Heart left ventricle (tissue), 16 donors: ENCODE results near the gene STEAP2. TPM values are rescaled to one million over a fixed set of nuclear protein-coding genes. Genes with fewer than 3 reads are reported as not detected.

Experiments
- ATAC-seq, 4 donors: fragments of 200-7000 bp; cut with Tn5 transposase; one replicate each; pipeline ENCODE4 v1.9.1; 2020 to 2022; ENCODE audit warnings: moderate library complexity in 4 of 4, mild to moderate bottlenecking in 3 of 4, moderate number of reproducible peaks in 1 of 4
- DNase-seq, 5 donors: peaks; one replicate each; pipeline ENCODE4 v3.0.0-alpha.2; 2020
- H3K27ac ChIP-seq, 12 donors: fragments of 200-600 bp; sonication (generic) in 4 of 12; one replicate each; pipeline versions ENCODE4 v1.5.0 to v1.8.0; 2016 to 2022; ENCODE audit warnings: mild to moderate bottlenecking in 2 of 12
- H3K27me3 ChIP-seq, 9 donors: fragments of 200-600 bp; sonication (generic) in 2 of 9; one replicate each; pipeline versions ENCODE4 v1.5.1 to v1.8.0; 2016 to 2022; ENCODE audit warnings: mild to moderate bottlenecking in 3 of 9
- H3K36me3 ChIP-seq, 9 donors: fragments of 200-600 bp; sonication (generic) in 2 of 9; one replicate each; pipeline versions ENCODE4 v1.5.0 to v1.8.0; 2018 to 2022; ENCODE audit warnings: mild to moderate bottlenecking in 2 of 9
- H3K4me1 ChIP-seq, 12 donors: fragments of 200-600 bp; sonication (generic) in 4 of 12; one replicate each; pipeline versions ENCODE4 v1.5.0 to v1.8.0; 2016 to 2022; ENCODE audit warnings: mild to moderate bottlenecking in 3 of 12
- H3K4me3 ChIP-seq, 12 donors: fragments of 200-600 bp; sonication (generic) in 4 of 12; one replicate each; pipeline versions ENCODE4 v1.5.0 to v1.8.0; 2017 to 2022; ENCODE audit warnings: mild to moderate bottlenecking in 9 of 12, moderate library complexity in 4 of 12
- H3K9me3 ChIP-seq, 12 donors: fragments of 200-600 bp; sonication (generic) in 4 of 12; one replicate each; pipeline versions ENCODE4 v1.5.0 to v1.8.0; 2016 to 2022; ENCODE audit warnings: mild to moderate bottlenecking in 1 of 12
- POLR2A ChIP-seq, 2 donors: fragments of 450-650 bp; IDR thresholded peaks; one replicate each; pipeline ENCODE4 v1.6.1; 2017; ENCODE audit warnings: antibody characterized with exemption in 2 of 2, mild to moderate bottlenecking in 2 of 2, moderate library complexity in 2 of 2
- WGBS, 4 donors: extraction: QIAGEN DNeasy Blood & Tissue Kit in 2 of 4; methylation state at CpG; one replicate each; pipeline versions ENCODE4 v1.1.5 to v1.1.7; 2013 to 2018; 5-methylcytosine and 5-hydroxymethylcytosine counted together
- intact Hi-C, 10 donors: fragments of 100-400 bp; cut with DNase I; formaldehyde crosslinking; loops; one replicate each; pipeline versions ENCODE4 v1.11.1 to v1.14.2; 2022
- polyA plus RNA-seq, 2 donors: library from polyadenylated mRNA; stranded (reverse); fragments of 200-250 nt; gene quantifications; one replicate each; pipeline ENCODE4 v1.2.3, GENCODE V29; 2013
- total RNA-seq, 9 donors: library from RNA; depleted of rRNA in 2 of 9; stranded (reverse); fragments of >200 nt in 2 of 9; fragmentation: NEBNext Ultra II Directional in 3 of 9; extraction: Animal tissue kit (Norgen Biotek cat#: 25700) in 3 of 9; gene quantifications; one replicate each; pipeline versions ENCODE4 v1.1.0 to v1.2.4, GENCODE V29; 2016 to 2023
- TF ChIP-seq, protein P1 (sequence below), 12 donors: fragments of 200-600 bp; sonication (generic) in 4 of 12; IDR thresholded peaks; one replicate each; pipeline versions ENCODE4 v1.5.0 to v1.8.0; 2018 to 2022; ENCODE audit warnings: antibody characterized with exemption in 12 of 12, mild to moderate bottlenecking in 5 of 12
- donor health status: ischemic (EF 13 %, LVEDD 7.1; RV severe dilation, severe dysfunction).
- donor health status: healthy with polysubstance abuse.
- donor health status: DM: no; HTN: yes; CAD: no.
- donor health status: DM: no; HTN: no; CAD: no.
- donor health status: ischemic (EF 25% LVEDD 6.9; RV normal size, moderate dysfunction).
- donor health status: ischemic (EF 25% LVEDD 5.7; RV mildly dilated, moderate dysfunction).
- donor health status: healthy.
- donor health status: DM: yes; HTN: yes; CAD: no.
- donor health status: ischemic (EF 35%, LVEDD 5.7; RV mildly dilated, moderate dysfunction).
- donor health status: nonischemic (EF 11% LVEDD 7.7; RV severe dilation, severe dysfunction).
- donor health status: DM: yes; HTN: yes; CAD: no.
- donor health status: PGD.
- donor health status: ischemic (EF 29% LVEDD 5.4; RV normal size, mild dysfunction).
- donor health status: nonischemic (EF 23%, LVEDD 6.1; RV moderate dilation, normal function).

STEAP2 gene
- total and polyA plus RNA-seq, 11 donors: 1.4 to 16.7 (median 7.3) TPM

DNA sequence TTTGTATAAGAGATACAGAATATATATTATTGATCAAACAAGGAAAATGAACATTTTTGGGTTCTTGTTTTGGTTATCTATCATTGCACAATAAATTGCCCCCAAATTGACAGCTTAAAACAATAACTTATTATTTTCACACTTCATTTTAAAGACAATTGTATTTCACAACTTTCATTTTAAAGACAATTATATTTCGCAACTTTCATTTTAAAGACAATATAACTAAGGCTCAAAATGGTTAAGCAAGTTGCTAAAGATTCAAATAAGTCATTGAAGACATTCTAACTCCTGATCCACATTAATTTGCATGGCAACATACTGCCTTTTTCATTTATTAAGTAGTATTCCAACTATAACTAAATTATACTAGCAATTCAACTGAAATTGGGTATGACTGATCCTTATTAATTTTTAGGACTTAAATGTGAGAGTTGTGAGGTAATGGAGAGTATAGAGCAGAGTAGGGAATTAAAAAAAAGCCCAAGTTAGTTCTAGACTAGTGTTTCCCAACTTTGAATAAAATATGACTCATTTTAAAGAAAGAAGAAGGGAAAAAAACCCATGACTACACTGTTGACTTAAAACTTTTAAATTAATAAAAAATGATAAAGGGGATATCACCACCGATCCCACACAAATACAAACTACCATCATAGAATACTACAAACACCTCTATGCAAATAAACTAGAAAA lies 9.9 kb upstream of the STEAP2 start:
- Histone ChIP-seq H3K27ac (no peak overlapping the region), H3K4me1 (no peaks in the 10 kb centered on the region), H3K36me3 (no peaks in the 10 kb centered on the region), H3K4me3 (no peak overlapping the region), H3K27me3 (no peaks in the 10 kb centered on the region), H3K9me3 (no peaks in the 10 kb centered on the region)
- no peak for TF ChIP-seq POLR2A (IDR thresholded peaks at IDR 0.05)
- TF ChIP-seq, protein P1, sequence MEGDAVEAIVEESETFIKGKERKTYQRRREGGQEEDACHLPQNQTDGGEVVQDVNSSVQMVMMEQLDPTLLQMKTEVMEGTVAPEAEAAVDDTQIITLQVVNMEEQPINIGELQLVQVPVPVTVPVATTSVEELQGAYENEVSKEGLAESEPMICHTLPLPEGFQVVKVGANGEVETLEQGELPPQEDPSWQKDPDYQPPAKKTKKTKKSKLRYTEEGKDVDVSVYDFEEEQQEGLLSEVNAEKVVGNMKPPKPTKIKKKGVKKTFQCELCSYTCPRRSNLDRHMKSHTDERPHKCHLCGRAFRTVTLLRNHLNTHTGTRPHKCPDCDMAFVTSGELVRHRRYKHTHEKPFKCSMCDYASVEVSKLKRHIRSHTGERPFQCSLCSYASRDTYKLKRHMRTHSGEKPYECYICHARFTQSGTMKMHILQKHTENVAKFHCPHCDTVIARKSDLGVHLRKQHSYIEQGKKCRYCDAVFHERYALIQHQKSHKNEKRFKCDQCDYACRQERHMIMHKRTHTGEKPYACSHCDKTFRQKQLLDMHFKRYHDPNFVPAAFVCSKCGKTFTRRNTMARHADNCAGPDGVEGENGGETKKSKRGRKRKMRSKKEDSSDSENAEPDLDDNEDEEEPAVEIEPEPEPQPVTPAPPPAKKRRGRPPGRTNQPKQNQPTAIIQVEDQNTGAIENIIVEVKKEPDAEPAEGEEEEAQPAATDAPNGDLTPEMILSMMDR (IDR thresholded peaks at IDR 0.05): no peak
- intact Hi-C loops: no loop called here
- DNase-seq (no peak), ATAC-seq (no peak)
- 91 to 96% (median 93%) methylated on average over 2 of the region's 2 CpGs for WGBS, 4 donors

DNA sequence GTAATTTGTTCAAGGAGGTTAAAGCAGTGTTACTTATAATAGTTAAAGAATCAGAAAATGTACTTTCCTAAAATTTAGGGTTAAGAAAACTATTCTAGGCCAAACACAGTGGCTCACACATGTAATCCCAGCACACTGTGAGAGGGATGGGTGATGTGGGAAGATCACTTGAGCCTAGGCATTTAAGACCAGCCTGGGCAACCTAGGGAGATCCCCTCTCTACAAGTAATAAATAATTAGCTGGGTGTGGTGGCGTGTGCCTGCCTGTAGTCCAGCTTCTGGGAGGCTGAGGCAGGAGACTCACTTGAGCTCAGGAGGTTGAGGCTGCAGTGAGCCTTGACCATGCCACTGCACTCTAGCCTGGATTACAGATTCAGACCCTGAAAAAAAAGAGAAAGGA lies 3.6 kb upstream of the STEAP2 start:
- TF ChIP-seq, protein P1 (IDR thresholded peaks at IDR 0.05): no peak
- no peak for TF ChIP-seq POLR2A (IDR thresholded peaks at IDR 0.05)
- 82 to 100% (median 88%) methylated on average over 1 of the region's 1 CpG for WGBS, 4 donors

DNA sequence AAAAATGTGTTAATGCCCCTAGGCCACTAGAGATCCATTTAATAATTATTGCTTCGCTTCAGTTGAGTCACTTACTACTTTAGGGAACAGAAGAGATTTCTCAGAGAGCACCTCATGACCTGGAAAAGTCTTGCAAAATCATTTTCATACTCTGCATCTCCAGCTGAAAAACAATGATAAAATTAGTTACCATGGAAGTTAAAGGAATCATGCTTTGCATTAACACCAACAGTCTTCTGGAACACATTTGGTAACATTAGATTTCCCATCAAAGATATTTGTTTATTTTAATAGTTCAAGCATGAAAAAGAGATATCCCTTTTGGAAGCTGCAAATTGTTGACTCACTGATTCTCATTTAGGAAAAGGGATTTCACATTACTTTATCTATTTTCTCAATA lies 1.8 kb upstream of the STEAP2 start:
- intact Hi-C loops: loop anchor here in 2 of 10 donors (5.0 kb wide), 2 partner anchors 38 to 57 kb away; partner anchors contain the start of genes CFAP69 (in 1 of the 2) and STEAP1 (in 1 of the 2)
- ATAC-seq: no peak
- TF ChIP-seq POLR2A (IDR thresholded peaks at IDR 0.05): no peak
- TF ChIP-seq, protein P1 (IDR thresholded peaks at IDR 0.05): no peak

More for the DNA sequence above, 3.6 kb upstream of the STEAP2 start:
- H3K9me3 ChIP-seq: no peaks in the 10 kb centered on the region
- H3K27me3 ChIP-seq: peaks cover 0 to 23% (median 0%) of the 10 kb centered on the region in 9 donors
- no peak for DNase-seq
- H3K27ac ChIP-seq: no peak overlapping the region
- H3K4me1 ChIP-seq: peaks cover 0 to 18% (median 5%) of the 10 kb centered on the region in 12 donors
- no peaks in the 10 kb centered on the region for H3K36me3 ChIP-seq
- no peak overlapping the region for H3K4me3 ChIP-seq
- intact Hi-C loops: no loop called here
- no peak for ATAC-seq

DNA sequence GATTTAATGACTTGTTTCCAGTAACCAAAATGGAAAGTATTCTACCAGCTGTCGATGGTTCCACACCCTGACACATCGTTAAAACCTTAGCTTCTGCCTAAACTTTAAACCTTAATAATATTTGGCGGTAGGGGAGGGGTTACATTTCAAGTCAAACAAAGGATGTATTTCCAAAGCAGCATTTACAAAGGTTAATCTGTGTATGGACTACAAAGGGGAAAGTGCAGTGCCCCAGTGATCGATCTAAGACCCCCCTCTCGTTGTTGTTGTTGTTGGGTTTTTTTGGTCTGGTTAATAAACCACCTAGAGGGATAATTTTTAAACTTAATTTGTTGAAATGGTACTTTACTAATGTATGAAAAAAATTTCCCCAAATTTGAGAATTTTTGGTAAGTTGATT lies 1.1 kb upstream of the STEAP2 start:
- intact Hi-C loops: loop anchor here in 2 of 10 donors (5.0 kb wide), 2 partner anchors 37 to 58 kb away; partner anchors contain the start of genes CFAP69 (in 1 of the 2) and STEAP1 (in 1 of the 2)
- peak overlapping the region in 1 of 12 donors; percentile 72 for H3K4me3 ChIP-seq
- no peak for ATAC-seq
- H3K4me1 ChIP-seq: peaks cover 0 to 18% (median 5%) of the 10 kb centered on the region in 12 donors
- H3K36me3 ChIP-seq: no peaks in the 10 kb centered on the region
- peak overlapping the region in 3 of 12 donors; percentile 67 to 87 (median 79) for H3K27ac ChIP-seq
- 64 to 84% (median 68%) methylated on average over 5 of the region's 5 CpGs for WGBS, 4 donors
- peaks cover 0 to 33% (median 0%) of the 10 kb centered on the region in 9 donors for H3K27me3 ChIP-seq
- no peaks in the 10 kb centered on the region for H3K9me3 ChIP-seq
- DNase-seq: no peak
- no peak for TF ChIP-seq POLR2A (IDR thresholded peaks at IDR 0.05)
- TF ChIP-seq, protein P1 (IDR thresholded peaks at IDR 0.05): no peak

More for the DNA sequence above, 1.8 kb upstream of the STEAP2 start:
- Histone ChIP-seq H3K9me3 (no peaks in the 10 kb centered on the region), H3K27ac (no peak overlapping the region), H3K4me1 (peaks cover 0 to 18% (median 5%) of the 10 kb centered on the region in 12 donors), H3K27me3 (peaks cover 0 to 33% (median 0%) of the 10 kb centered on the region in 9 donors), H3K36me3 (no peaks in the 10 kb centered on the region), H3K4me3 (no peak overlapping the region)
- DNase-seq: no peak
- 81 to 91% (median 86%) methylated on average over 1 of the region's 1 CpG for WGBS, 4 donors
